HG02610 (cell line): ENCODE measurements around the gene BHLHE41.

Experiments used
- ATAC-seq: cut with Tn5 transposase; IDR thresholded peaks from one replicate; pipeline ENCODE4 v1.9.1; 2021; ENCODE audit warnings: mild to moderate bottlenecking, moderate library complexity; ENCODE audit not compliant: unreplicated experiment

BHLHE41 gene

GRCh38 chr12:26116829-26117715, 7.8 kb downstream of the BHLHE41 start:
- no peak for ATAC-seq

GRCh38 chr12:26114720-26115401, 10.0 kb downstream of the BHLHE41 start:
- ATAC-seq = no peak

DNA sequence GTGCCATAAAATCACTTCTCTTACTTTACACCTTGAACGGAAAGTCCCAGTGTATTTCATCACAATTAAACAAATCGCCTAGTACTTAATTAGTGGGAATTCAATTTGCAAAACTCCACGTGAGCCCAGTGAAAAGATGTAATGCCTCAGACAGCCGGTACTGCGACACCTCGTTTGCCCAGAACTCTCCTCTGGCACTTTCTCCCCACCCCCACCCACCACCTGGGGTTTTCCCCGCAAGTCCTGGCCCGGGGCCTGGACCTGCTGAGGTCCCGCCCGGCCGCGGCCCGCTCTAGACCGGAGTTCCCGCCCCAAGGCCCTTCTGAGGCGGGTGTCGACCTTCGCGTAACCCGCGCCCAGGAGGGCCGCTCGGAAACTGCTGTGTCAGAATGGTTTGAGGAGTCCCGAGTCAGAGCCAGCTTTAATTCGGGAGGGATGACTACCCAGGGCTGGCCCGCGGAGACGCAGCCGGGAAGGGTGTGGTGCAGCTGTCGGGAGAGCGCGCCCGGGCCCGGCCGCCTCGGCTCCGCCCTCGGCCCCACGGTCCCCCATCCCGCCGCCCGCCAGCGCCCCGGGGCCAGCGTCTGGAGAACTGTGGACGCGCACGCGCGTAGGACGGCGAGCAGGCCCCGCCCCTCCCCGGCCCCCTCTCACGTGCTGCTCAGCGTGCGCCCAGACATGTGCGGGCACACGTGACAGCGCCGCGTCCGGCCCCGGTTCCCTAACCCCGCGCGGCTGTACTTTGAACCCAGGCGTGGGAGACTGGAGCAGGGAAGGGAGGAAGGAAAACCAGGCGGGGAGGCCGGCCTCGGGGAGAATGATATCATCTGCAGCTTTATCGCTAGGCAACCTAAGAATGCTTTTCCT, 10.8 kb downstream of the BHLHE41 start:
- ATAC-seq = peak; percentile 78

GRCh38 chr12:26113181-26113654, 11.6 kb downstream of the BHLHE41 start:
- no peak for ATAC-seq

DNA sequence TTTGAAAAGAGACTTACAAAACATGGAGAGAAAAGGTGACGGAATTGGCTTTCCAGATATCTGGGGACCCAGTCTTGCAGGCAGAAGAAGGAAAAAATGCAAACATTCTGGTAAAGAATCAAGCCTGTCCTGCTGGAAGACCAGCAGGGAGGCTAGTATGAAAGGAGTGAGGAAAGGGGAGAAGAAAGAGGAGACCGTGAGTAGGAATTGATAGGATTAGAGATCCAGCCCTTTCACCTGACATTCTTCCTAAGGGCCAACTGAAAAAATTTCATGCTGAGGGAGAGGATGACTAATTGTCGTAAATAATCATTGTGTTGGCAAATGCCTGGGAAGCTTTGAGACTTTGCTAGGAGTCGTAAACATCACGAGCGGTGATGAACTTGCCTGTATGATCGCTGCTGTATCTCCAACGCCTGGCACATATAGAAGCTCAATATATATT, 12.1 kb downstream of the BHLHE41 start:
- ATAC-seq = no peak

GRCh38 chr12:26112232-26112631, 12.6 kb downstream of the BHLHE41 start:
- no peak for ATAC-seq

GRCh38 chr12:26109343-26109881, 15.4 kb downstream of the BHLHE41 start:
- ATAC-seq = no peak

DNA sequence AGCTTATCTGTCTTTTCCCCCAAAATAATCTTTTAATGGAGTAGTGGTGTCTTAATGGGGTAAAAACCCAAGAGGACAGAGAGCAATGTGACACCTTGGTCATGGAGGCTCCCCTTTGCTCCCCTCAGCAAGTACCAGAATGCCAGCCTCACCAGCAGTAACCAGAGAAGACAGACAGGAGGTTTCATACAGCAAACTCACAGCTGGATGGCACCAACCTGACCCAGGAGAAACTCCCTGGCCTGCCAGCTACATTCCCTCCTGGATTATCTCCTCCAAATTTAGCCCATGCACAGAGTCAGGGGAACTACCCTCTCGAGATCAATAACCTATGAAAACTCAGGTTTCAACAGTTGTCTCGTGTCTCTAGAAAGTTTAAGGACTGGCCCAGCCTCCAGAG, 15.9 kb downstream of the BHLHE41 start:
- no peak for ATAC-seq

DNA sequence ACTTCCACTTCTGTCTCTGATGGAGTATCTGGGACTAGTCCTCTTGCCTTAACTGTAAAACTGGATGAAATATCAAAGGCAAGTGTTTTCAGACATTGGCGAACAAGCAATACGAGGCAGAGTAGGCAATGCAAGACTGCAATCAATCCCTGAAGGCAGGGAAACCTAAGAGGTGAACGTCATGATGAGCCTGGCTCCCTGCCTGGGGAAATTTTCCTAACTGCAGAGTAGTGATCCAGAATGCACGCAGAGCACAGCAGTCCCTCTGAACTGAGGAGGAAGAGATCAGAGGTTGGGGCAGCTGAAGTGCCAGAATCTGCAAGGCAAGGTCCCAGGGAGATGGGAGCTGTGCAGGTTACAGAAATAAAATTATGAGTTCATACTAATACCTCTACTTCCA, 18.5 kb downstream of the BHLHE41 start:
- no peak for ATAC-seq

GRCh38 chr12:26102953-26103352, 21.9 kb downstream of the BHLHE41 start:
- ATAC-seq = no peak

- no peak for ATAC-seq
Measured at GRCh38 chr12:26101763-26102162, 23.1 kb downstream of the BHLHE41 start.

GRCh38 chr12:26101350-26101734, 23.5 kb downstream of the BHLHE41 start:
- ATAC-seq = no peak

- no peak for ATAC-seq
Measured at GRCh38 chr12:26100666-26101349, 24.0 kb downstream of the BHLHE41 start.

- peak; percentile 90 for ATAC-seq
Measured at GRCh38 chr12:26097046-26097878, 27.6 kb downstream of the BHLHE41 start.

DNA sequence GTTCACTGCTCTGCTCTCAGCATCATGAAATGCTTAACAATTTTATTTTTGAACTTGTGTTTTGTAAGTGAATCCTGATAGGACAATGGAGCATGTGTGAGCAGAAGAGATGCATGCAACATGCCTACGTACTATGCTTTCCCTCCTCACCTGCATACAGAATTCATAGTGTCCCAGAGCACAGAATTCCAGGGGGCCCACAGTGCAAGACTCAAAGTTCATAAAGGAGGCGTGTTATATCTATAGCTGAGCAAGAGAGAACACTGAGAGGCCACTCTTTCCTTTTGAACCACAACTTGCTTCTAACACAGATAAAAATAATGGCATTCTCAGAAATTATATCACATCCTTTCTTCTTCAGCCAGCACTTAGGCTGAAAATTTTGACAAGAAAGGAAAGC, 28.8 kb downstream of the BHLHE41 start:
- ATAC-seq = no peak

DNA sequence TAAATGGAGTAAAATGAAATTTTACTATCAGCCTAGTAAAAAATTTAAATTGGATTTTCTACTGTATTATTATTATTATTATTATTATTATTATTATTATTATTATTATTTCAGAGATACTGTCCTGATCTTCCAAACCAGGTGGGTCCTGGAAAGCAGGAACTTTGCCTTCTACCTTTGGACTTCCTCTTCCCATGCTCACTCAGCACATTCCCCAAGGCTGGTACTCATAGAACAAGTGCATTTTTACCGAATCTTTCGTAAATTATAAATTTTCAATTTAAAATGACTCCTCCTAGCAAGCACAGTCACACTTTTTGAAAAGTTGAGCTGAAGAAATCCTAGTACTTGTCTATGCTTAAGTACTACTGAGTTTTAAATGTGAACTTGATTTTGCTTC, 29.7 kb downstream of the BHLHE41 start:
- no peak for ATAC-seq

DNA sequence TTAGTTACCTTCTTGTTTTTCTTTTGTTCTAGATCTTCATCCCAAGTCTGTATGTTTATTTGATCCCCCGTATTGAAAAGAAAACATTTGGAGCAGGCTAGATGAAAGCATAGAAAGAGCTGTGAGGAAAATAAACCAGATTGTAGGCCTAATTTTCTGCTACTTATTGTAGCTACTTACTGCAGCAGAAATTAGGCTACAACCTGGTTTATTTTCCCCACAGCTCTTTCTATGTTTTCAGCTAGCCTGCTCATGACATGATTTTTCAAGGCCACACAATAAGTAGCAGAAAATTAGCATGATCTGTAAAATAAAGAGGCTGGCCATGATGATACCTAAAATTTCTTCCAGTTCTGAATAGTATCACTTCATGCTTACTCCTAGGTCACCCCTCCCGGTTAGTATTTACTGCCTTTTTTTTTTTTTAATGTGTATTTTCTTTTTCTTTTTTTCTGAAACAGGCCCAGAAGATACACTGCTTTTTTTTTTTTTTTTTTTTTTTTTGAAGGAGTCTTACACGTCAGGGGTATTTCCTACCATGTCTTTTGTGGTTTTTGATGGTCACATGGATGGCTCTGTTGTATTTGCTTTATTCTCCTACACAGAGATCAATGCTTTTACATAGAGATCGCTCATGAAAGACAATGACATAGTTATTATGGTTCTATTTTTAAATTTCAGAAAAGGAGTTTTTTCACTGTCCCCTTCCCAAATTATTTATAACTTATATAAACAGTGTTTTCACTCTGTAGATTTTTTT, 32.3 kb downstream of the BHLHE41 start:
- no peak for ATAC-seq

GRCh38 chr12:26091822-26092221, 33.0 kb downstream of the BHLHE41 start:
- no peak for ATAC-seq
